ENCODE results near the gene LYPD3.

DNA sequence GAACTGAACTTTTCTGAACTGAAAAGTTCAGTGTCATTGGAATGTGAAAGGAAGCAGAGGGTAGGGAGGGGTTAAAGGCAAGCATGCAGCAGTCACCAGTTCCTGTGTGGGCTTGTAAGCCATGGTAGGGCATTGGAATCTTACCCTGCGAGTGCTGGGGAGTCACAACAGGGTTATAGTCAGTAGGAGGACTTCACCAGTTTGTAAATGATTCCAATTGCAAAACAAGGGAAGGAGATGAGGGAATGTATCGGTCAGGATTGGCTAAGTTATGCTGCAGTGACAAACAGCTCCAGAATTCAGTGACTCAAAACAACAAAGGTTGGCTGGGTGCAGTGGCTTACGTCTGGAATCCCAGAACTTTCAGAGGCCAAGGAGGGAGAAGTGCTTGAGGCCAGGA is 12.8 kb downstream of the LYPD3 start:
- TF ChIP-seq CTCF (IDR thresholded peaks at IDR 0.05) (no peak), EZH2 (IDR thresholded peaks at IDR 0.05) (no peak)

All from neural progenitor cell (in vitro differentiated cells).